PFSK-1 (cell line): Measurements from ENCODE around the gene PIGL.

Experiments used
- POLR2AphosphoS5 ChIP-seq: IDR thresholded peaks from 2 replicates; pipeline ENCODE4 v1.6.1; 2012; ENCODE audit warnings: low read depth, mild to moderate bottlenecking, control low read depth, low read length, moderate library complexity
- SIN3A ChIP-seq: IDR thresholded peaks from 2 replicates; pipeline ENCODE4 v1.6.1; 2012; ENCODE audit warnings: mild to moderate bottlenecking, low read length, moderate library complexity, borderline replicate concordance; ENCODE audit not compliant: insufficient read depth
- TAF1 ChIP-seq: IDR thresholded peaks from 2 replicates; pipeline ENCODE4 v1.6.1; 2012; ENCODE audit warnings: low read length, control low read depth, borderline replicate concordance; ENCODE audit not compliant: insufficient read depth

DNA sequence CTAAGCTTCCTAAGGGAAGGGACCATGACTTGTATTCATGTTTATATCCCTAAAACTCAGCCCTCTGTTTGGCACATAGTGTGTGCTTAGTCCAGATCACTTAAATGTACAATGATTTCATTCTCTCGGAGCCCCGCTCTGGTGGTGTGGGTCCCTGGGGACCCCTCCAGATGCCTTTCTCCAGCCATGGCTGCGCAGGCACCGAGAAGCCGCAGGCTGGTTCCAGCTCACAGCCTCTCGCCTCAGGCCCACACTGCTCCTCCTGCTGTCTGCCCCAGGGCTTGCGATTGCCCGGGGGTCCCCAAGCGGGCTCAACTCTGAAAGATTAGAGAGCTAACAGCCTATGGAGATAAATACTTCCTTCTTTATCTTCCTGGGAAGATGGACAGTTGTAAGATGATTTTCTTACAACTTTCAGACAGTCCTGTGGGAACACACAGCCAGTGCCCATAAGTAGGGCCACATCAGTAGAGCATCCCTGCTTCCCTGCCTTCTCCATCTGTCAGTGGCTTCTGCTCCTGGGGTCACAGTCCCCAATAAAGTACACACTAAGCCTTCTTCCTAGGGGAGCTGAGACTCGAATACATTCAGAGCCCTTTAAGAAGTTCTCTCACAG, 70.0 kb downstream of the PIGL start:
- TF ChIP-seq POLR2AphosphoS5 (no peak), SIN3A (no peak), TAF1 (no peak)
